AG08396 (cell line): ENCODE data around the gene RAVER1.

Experiments
- DNase-seq: peaks from one replicate; pipeline ENCODE4 v3.0.0; 2012; ENCODE audit warnings: low spot score, mixed read lengths

RAVER1 gene

DNA sequence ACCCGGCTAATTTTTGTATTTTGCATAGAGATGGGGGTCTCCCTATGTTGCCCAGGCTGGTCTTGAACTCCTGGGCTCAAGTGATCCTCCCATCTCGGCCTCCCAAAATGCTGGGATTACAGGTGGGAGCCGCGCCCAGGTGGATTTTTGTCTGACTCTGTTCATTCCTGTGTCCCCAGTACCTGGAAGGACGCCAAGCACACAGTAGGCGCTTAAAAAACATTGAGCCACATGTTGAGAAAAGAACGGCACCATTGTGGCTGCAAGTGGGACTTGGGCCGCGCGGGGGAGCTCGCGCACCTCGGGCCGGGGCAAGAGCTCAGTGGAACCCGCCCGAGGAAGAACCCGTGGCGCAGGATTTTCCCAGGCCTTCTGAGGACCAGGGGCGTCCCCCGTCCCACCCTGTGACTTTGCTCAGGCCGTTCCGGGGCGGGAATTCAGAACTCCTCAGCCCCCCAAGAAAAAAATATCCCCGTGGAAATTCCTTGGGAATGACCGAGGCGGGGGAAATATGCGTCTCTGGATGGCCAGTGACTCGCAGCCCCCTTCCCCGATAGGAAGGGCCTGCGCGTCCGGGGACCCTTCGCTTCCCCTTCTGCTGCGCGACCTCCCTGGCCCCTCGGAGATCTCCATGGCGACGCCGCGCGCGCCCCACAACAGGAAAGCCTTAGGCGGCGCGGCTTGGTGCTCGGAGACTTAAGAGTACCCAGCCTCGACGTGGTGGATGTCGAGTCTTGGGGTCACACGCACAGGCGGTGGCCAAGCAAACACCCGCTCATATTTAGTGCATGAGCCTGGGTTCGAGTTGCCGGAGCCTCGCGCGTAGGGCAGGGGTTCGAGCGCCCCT is 63.8 kb downstream of the RAVER1 start:
- DNase-seq = peak; percentile 85

GRCh38 chr19:10268071-10268470 is 65.3 kb downstream of the RAVER1 start:
- no peak for DNase-seq

DNA sequence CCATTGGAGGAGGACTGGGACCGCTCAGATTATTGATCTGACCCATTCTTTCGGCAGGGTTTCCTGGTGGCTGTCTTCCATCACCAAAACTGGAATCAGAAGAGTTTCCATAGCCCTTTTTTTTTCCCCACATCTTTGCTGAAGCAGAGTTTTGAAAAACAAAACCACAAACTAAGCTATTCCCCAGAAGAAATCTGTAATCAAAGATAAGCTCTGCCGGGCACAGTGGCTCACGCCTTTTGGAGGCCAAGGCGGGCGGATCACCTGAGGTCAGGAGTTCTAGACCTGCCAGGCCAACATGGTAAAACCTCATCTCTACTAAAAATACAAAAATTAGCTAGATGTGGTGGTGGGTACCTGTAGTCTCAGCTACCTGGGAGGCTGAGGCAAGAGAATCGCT is 66.6 kb downstream of the RAVER1 start:
- DNase-seq = no peak
